ES-I3 (cell line): Measurements from ENCODE around the gene IGF2R.
"Not testable (repeated sequence)": the region's sequence is repeated elsewhere in the genome, so short reads cannot be mapped to it uniquely, and the experiment has no call there.

ENCODE experiments used
- H3K36me3 ChIP-seq: 2 replicates; pipeline ENCODE4 v1.6.1; 2013; ENCODE audit warnings: mild to moderate bottlenecking, low read length, control low read depth, moderate library complexity; ENCODE audit not compliant: insufficient read depth
- H3K4me1 ChIP-seq: 2 replicates; pipeline ENCODE4 v1.6.1; 2013; ENCODE audit warnings: mild to moderate bottlenecking, control low read depth, low read length; ENCODE audit not compliant: insufficient read depth
- H3K9ac ChIP-seq: 2 replicates; pipeline ENCODE4 v1.6.1; 2013; ENCODE audit warnings: low read depth, mild to moderate bottlenecking, low read length, moderate library complexity
- H3K9me3 ChIP-seq: 2 replicates; pipeline ENCODE4 v1.6.1; 2013; ENCODE audit warnings: mild to moderate bottlenecking, low read length, moderate library complexity; ENCODE audit not compliant: control insufficient read depth, insufficient read depth

Gene IGF2R

DNA sequence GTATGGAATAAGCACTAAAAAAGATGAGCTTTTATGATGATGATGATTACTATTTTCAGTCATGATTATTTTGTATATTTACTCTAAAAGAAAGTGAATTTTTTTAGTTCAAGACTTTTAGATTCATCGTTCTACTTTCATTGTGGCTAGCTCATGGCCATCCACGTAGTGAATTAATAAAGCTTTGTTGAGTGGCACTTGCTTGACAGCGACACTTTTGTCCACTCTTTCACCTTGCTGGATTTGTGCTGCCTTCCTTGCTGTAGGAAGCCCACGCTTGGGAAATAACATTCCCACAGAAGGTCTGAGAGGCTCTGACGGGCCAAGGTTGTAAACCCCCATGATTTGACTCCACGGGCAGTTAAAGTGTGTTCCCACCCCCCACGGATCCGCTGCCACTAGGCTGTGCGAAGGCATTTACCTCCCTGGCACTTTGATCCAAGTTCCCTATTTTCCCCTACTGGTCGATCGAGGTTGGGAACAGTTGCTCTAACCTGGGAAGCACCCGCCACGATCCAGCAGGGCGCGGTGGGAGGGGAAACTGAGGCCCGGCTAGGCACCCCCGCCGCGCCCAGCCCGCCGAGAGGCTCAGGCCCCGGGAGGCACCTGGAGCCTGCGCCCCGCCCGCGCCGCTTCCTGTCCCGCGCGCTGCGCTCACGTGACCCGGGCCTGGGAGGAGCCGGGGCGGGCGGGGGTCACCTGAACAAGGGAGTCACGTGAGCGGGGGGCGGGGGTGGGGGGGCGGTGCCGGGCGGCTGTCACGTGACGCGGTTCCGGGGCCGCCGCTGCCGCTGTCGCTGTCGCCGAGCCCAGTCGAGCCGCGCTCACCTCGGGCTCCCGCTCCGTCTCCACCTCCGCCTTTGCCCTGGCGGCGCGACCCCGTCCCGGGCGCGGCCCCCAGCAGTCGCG, at the start of gene IGF2R:
IGF2R (plus strand) TSS at position 788 of the 909 bp plus-strand sequence. CDS start 165 bp downstream, outside the sequence.
- Histone ChIP-seq H3K4me1 (no peaks in the 10 kb centered on the region; the same call in 1 of the 2 replicates), H3K9ac (peak within 1 kb of the TSS; percentile 67), H3K9me3 (no peaks in the 10 kb centered on the region), H3K36me3 (no peaks in the 10 kb centered on the region)

DNA sequence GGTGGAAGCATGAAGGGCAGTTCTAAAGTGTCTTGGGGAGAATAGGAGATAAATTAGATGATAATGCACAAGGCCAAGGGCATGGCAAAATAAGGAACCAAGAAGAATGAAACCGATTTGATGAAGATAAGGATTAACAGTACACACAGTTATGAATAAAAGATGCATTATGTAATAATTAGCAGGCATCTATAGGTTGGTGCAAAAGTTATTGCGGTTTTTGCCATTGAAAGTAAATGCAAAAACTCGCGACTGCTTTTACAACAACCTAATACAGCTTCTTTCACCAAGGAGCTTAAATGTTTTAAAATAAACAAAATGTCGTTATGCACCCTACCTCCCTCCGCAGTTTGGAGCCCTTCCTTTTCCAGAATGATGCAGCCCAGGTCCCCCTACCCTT, 49.1 kb upstream of the IGF2R start:
- Histone ChIP-seq H3K36me3 (no peaks in the 10 kb centered on the region), H3K9me3 (no peaks in the 10 kb centered on the region), H3K4me1 (no peaks in the 10 kb centered on the region), H3K9ac (no peak overlapping the region)

- H3K4me1 ChIP-seq, result not testable (repeated sequence)
Observed at GRCh38 chr6:159924150-159924549, 44.7 kb upstream of the IGF2R start.

GRCh38 chr6:159926542-159927203, 42.2 kb upstream of the IGF2R start:
- no peaks in the 10 kb centered on the region for H3K9me3 ChIP-seq
- no peaks in the 10 kb centered on the region for H3K4me1 ChIP-seq
- no peak overlapping the region for H3K9ac ChIP-seq
- no peaks in the 10 kb centered on the region for H3K36me3 ChIP-seq

More at GRCh38 chr6:159924150-159924549, 44.7 kb upstream of the IGF2R start:
- H3K36me3 ChIP-seq, H3K9me3 ChIP-seq, H3K9ac ChIP-seq: not testable (repeated sequence)

GRCh38 chr6:159929819-159930218, 39.1 kb upstream of the IGF2R start:
- no peaks in the 10 kb centered on the region for H3K9me3 ChIP-seq
- H3K4me1 ChIP-seq, result no peaks in the 10 kb centered on the region
- H3K36me3 ChIP-seq, result no peaks in the 10 kb centered on the region
- no peak overlapping the region for H3K9ac ChIP-seq

- Histone ChIP-seq H3K9me3 (no peaks in the 10 kb centered on the region), H3K4me1 (no peaks in the 10 kb centered on the region), H3K36me3 (no peaks in the 10 kb centered on the region), H3K9ac (no peak overlapping the region)
Observed at GRCh38 chr6:159931112-159931511, 37.8 kb upstream of the IGF2R start.

DNA sequence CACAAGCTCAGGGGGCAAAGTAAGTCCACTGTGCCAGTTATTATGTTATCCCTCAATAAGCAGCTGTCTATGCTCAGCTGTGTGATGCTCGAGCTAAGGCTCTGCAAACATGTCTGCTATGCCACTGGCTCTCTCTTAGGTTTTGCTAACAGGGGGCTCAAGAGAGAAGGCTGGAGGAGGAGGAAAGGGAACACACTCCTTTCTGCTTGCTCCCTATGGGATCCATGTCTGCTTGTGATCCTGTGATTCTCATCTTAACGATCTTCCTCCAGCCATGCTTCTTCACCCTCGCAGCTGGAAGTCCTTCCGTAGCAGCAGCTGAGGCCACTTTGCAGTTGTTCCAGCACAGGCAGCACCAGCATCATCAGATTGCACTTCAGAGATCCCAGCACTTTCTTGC, 37.0 kb upstream of the IGF2R start:
- no peak overlapping the region for H3K9ac ChIP-seq
- no peaks in the 10 kb centered on the region for H3K36me3 ChIP-seq
- no peaks in the 10 kb centered on the region for H3K9me3 ChIP-seq
- no peaks in the 10 kb centered on the region for H3K4me1 ChIP-seq

DNA sequence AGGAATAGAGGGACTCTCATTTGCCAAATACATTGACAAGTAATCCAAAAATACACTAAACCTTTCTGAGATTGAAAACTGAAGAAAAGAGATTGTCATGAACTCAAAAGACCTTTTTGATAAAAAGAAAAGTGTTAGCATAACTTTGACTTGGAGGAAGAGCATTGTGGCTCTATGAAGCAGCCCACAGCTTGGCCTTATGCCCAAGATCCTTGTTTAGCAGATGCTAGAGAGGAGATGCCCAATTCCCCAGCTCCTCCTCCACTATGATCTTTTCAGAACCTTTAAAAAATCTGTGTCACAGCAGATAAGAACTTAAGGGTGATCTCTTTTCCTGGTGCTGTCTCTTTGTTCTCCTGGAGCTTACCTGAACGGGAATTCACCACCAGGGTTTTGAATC, 35.8 kb upstream of the IGF2R start:
- no peaks in the 10 kb centered on the region for H3K9me3 ChIP-seq
- no peaks in the 10 kb centered on the region for H3K36me3 ChIP-seq
- no peaks in the 10 kb centered on the region for H3K4me1 ChIP-seq
- H3K9ac ChIP-seq, result no peak overlapping the region

GRCh38 chr6:159934181-159934580, 34.7 kb upstream of the IGF2R start:
- Histone ChIP-seq H3K9me3 (no peaks in the 10 kb centered on the region), H3K4me1 (no peaks in the 10 kb centered on the region), H3K36me3 (no peaks in the 10 kb centered on the region), H3K9ac (no peak overlapping the region)

GRCh38 chr6:159935065-159935464, 33.8 kb upstream of the IGF2R start:
- Histone ChIP-seq H3K9ac (no peak overlapping the region), H3K9me3 (no peaks in the 10 kb centered on the region), H3K4me1 (no peaks in the 10 kb centered on the region), H3K36me3 (no peaks in the 10 kb centered on the region)

- no peaks in the 10 kb centered on the region for H3K9me3 ChIP-seq
- H3K36me3 ChIP-seq, result no peaks in the 10 kb centered on the region
- H3K4me1 ChIP-seq, result no peaks in the 10 kb centered on the region
- H3K9ac ChIP-seq, result no peak overlapping the region
Observed at GRCh38 chr6:159935633-159936032, 33.2 kb upstream of the IGF2R start.

DNA sequence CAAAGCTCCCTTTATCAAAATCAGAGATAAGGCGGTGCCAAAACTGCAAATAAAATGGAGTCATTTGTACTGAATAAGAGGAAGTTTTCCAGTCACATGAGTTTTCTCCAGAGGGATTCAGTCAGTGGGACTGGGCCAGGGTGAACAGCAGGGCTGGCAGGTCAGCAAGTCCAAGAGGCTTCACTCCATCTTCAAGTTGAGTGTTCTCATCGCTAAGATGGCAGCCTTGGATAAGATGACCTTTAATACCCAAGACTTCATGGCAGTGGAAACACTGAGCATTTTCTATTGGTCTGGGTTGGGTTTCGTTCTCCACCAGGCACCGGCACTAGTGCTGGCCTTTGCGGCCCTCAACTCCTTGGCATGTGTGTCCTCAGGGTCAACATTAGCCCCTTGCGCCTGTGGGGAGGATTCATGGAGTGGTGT, 29.3 kb upstream of the IGF2R start:
- H3K4me1 ChIP-seq, result no peaks in the 10 kb centered on the region
- 0 out of 2 replicates have a peak, but pooled peaks cover 8% of the 10 kb centered on the region for H3K9me3 ChIP-seq
- H3K36me3 ChIP-seq, result no peaks in the 10 kb centered on the region
- no peak overlapping the region for H3K9ac ChIP-seq

GRCh38 chr6:159941286-159942113, 27.4 kb upstream of the IGF2R start:
- Histone ChIP-seq H3K4me1 (no peaks in the 10 kb centered on the region), H3K9ac (no peak overlapping the region), H3K9me3 (0 out of 2 replicates have a peak, but pooled peaks cover 8% of the 10 kb centered on the region), H3K36me3 (no peaks in the 10 kb centered on the region)

GRCh38 chr6:159943101-159943632, 25.7 kb upstream of the IGF2R start:
- no peaks in the 10 kb centered on the region for H3K4me1 ChIP-seq
- H3K9me3 ChIP-seq, result 0 out of 2 replicates have a peak, but pooled peaks cover 8% of the 10 kb centered on the region
- no peak overlapping the region for H3K9ac ChIP-seq
- no peaks in the 10 kb centered on the region for H3K36me3 ChIP-seq
